NCI-H146 (cell line): ENCODE data around the gene C1orf21.

Experiments used
- DNase-seq: peaks from one replicate; lab custom pipeline; 2025; lab: John Stamatoyannopoulos, UW

The C1orf21 gene

DNA sequence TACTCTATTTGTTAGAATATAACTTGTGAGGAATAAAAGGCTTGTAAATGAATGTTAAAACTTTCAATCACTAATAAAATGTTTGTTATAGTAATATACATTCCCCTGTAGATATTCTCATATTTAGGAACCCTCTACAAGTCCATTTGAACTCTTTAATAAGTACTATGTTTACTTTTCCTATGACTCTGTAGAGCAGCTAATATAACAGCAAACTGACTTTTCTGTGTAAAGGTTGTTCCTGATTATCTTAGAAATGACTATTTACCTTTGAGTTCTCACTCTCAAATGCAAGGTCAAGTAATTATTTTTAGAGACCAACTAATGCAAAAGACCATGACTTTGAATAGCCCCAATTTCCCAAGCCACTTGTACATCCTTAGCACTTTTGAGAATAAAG, 130.3 kb downstream of the C1orf21 start:
- no peak for DNase-seq

GRCh38 chr1:184518736-184519357, 132.0 kb downstream of the C1orf21 start:
- no peak for DNase-seq

GRCh38 chr1:184520336-184520735, 133.5 kb downstream of the C1orf21 start:
- DNase-seq = peak; percentile 89

DNA sequence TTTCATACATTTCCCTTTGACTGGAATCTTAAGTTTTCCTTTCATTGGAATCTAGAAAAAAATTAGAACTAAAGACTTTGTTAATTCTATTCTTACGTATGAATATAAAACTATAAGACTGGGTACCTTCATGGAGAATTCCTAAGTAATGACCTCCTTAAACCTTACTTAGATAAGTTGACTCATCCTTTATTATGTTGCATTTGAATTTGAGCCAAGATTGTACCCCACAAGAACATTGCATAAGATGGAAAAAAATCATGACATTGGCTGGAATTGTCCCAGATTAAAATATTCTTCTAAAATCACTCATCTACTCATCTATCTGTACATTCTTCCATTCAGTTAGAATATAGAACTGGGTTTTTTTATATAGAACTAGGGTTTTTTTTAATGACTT, 137.4 kb downstream of the C1orf21 start:
- no peak for DNase-seq

- no peak for DNase-seq
Observed at GRCh38 chr1:184527402-184527801, 140.6 kb downstream of the C1orf21 start.

- no peak for DNase-seq
Observed at GRCh38 chr1:184530226-184530625, 143.4 kb downstream of the C1orf21 start.

GRCh38 chr1:184531296-184531695, 144.5 kb downstream of the C1orf21 start:
- no peak for DNase-seq

GRCh38 chr1:184532199-184532598, 145.4 kb downstream of the C1orf21 start:
- DNase-seq = no peak

DNA sequence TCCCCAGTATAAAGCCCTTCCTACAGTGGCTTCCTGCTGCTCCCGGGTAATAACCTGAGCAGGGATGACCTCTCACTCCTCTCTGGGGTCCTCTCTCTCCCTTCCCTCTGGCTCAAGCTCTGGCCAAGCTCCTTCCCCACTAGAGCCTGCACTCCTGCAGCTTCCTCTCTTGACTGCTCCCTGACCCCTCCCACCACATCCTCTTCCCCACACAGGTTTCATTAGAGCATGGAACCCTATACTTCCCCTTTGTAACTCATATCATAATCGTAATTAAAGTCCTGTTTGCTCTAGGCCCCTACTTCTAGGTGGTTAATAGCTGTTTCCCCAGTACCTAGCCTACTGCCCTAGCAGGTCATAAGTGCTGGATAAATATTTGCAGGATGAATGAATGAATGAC, 146.2 kb downstream of the C1orf21 start:
- DNase-seq = peak; percentile 45

GRCh38 chr1:184533915-184534314, 147.1 kb downstream of the C1orf21 start:
- DNase-seq = no peak

DNA sequence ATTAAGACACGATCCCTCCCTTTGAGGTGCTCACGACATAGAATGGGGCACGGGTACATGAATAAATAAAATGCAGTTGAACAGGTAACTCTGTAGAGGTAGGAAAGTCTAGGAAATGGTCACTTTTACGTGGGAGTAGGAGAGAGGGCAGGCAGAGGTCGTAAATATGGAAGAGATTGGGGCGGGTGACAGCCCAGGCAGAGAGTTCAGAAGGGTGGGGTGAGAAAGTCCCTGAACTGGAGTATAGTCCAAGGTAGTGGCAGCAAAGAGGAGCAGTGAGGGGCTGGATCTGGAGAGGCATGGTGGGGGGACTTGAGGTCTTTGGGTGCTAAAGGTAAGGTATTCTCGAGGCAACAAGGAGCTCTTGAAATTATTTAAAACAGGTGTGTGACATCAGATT, 147.9 kb downstream of the C1orf21 start:
- DNase-seq = no peak

DNA sequence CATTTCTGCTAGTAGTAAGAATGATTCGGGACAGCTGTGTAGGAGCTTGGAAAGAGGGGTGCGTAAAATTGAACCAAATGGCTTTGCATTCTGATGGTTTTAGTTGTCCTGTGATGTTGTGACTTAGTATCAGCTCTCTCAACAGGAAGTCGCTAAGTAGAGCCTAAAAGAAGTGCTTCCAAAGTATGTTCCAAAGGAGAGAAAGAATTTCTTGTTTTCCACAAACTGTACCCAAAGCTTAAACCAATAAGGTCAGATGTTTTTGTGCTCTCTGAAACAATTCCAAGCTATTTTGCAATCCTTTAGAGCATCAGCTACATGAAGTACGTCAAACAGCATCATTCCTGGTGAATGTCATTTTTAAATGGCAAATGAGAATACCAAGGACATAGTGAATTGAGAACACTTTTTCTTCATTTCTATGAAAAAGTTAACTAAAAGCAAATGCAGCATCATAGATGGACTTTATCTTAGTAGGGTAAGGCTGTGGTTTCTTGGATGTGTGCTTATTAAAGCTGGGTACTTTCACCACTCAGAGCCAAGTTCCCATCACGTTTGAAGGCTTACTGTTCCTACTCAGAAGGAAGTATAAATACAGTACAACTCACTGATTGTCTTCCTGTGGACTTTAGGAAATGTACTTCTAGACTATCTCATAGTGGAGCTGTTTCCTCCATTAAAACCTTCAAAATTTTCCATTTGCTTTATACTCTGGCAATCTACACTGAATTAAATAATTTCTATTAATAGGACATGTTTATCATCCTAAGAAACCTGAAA, 148.6 kb downstream of the C1orf21 start:
- no peak for DNase-seq

DNA sequence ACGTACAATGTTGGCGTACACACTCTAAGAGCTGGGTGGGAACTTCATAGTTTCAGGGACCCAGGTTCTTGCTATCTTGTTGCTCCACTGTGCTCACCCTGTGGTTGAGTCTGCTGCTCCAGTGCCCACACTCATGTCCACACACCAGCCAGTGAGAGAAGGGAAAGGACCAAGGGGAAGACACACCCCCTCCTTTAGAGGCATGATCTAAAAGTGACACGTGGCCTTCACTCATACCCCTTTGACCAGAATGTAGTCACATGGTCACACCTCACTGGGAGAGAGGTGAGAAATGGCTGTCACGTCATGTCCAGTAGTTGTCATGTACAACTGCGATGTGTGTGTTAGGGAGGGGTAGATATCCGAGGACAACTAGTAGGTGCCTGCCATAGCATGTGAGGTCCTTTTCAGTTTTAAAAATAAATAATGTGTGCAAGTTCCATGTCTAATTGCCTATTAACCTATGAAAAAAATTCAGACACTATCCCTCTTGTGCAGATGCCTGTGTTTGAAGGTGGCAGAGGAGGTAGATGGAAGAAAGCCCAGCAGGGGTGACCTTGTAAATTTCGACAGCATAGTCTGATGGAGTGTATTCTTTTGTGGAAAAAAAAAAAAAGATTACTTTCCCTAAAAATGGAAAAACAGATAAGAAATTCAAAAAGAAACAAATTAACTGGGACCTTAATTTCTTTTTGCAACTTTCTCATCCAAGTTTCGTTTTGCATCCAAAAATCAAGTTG, 149.6 kb downstream of the C1orf21 start:
- DNase-seq = no peak

- DNase-seq = no peak
Observed at GRCh38 chr1:184539580-184539979, 152.8 kb downstream of the C1orf21 start.

GRCh38 chr1:184541537-184542152, 154.8 kb downstream of the C1orf21 start:
- no peak for DNase-seq

GRCh38 chr1:184542291-184542690, 155.5 kb downstream of the C1orf21 start:
- DNase-seq = no peak

DNA sequence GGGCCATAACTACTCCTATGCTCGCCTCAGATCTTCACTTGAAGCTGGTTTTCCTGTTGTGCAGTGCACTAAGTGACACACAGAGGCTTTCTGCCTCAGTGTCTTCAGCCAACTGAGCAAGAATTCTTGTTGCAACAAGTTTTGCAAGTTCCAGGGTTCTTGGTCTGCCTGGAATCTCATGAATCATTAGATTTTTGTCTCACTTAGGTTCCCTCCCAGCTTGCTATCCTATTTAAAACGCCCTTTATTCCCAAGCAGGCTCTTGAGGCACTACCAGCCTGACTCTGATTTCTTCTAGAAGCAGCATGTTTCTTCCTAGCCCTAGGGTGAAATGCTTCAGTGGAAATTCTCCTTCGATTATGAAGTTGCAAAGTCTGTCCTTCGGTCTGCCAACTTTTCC, 158.8 kb downstream of the C1orf21 start:
- DNase-seq = no peak

DNA sequence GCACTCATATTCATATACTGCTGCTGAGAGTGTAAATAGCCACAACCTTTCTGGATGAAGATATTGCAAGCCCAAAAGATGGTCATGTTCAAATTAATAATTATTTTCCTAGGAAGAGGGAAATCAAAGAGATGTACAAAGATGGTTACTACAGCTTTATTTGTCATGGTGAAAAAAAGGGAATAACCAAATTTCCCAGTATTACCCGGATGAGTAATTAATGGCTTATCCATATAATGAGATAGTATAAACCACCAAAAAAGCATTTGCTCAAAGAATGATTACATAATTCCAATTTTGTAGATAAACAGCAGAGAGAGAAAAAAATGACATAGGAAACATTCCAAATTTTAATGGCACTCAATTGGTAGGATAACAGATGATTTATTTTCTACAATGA, 165.6 kb downstream of the C1orf21 start:
- no peak for DNase-seq

GRCh38 chr1:184553845-184554244, 167.0 kb downstream of the C1orf21 start:
- DNase-seq = no peak

DNA sequence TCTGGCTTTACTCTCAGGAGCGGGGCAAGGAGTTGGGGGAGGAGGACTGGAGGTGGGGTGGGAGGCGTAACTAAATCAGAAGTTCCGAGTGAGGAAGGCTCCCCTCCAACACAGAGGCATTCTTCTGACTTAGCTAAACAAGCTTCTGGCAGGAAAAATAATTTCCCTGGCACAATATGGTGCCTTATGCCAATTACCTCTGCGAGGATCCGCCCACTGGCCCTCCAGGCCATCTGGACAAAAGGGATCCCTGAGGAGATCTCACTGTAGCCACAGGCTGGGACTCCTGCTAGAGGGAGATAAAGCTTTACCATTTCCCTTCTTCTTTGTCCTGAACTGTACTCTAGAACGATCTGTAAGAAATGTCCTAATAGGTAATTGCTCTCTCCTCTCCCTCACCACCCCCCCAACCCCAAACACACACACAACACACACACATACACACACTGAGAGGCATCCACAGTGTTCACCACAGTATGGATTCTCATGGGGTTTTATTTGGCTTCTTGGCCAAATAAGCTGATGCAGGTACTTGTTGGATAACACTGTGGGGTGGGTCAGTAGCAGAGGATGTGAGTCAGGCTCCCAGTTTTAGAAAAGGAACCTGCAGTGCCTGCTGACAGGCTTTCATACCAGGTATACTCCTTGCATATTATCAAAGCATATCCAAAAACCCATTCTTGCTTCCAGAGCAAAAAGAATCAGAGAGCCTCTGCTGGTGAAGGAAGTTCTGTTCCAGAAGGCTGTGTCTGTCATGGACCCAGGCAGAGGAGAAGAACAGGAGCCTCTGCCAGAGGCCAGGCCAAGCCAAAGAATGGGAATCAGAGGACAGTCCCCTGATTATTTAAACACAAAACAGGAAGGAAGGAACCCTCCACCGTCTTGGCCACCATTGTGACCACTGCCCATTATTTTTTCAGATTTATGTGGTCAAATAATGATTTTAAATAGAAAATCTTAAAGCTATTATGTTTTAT, 169.1 kb downstream of the C1orf21 start:
- peak; percentile 84 for DNase-seq

DNA sequence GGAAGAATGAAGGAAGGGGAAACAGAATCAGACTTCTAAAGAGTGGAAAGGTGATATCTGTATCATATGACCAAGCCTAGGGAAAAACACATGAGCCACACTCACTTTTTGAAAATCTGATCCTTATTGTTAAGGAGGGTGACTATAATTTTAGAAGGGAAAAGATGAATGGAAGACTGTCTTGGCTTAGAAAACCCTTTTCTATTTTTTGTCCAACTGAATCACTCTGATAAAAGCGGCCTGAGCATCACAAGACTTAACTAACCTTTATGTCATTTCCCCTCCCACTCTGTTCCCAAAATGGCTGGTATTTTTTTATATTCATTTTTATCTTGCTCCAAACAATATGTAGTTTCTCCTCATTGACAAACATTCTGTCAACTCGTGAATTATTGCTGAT, 169.8 kb downstream of the C1orf21 start:
- DNase-seq = no peak
